ENCODE results near the gene RTN3.
"Not testable (repeated sequence)": the region's sequence is repeated elsewhere in the genome, so short reads cannot be mapped to it uniquely, and the experiment has no call there.

RTN3 gene

GRCh38 chr11:63681321-63682065 is at the start of gene RTN3:
Gene RTN3 (plus strand): TSS chr11:63681500. CDS start chr11:63681637, 137 bp downstream.
- peak; percentile 96 to 97 for DNase-seq

GRCh38 chr11:63635762-63636465 is 45.4 kb upstream of the RTN3 start:
- peak in 1 of 2 experiments; percentile 5 for DNase-seq

- not testable (repeated sequence) for DNase-seq
Measured at GRCh38 chr11:63638436-63638835, 42.9 kb upstream of the RTN3 start.

GRCh38 chr11:63639199-63639832 is 42.0 kb upstream of the RTN3 start:
- DNase-seq = no peak

- DNase-seq = no peak
Measured at GRCh38 chr11:63641727-63642126, 39.6 kb upstream of the RTN3 start.

- no peak for DNase-seq
Measured at GRCh38 chr11:63643205-63643604, 38.1 kb upstream of the RTN3 start.

- no peak for DNase-seq
Measured at GRCh38 chr11:63652671-63653070, 28.6 kb upstream of the RTN3 start.

- no peak for DNase-seq
Measured at GRCh38 chr11:63660972-63661371, 20.3 kb upstream of the RTN3 start.

GRCh38 chr11:63663809-63664208 is 17.5 kb upstream of the RTN3 start:
- no peak for DNase-seq

- DNase-seq = no peak
Measured at GRCh38 chr11:63666874-63667273, 14.4 kb upstream of the RTN3 start.

GRCh38 chr11:63667995-63668795 is 13.1 kb upstream of the RTN3 start:
- no peak for DNase-seq

GRCh38 chr11:63670096-63670432 is 11.2 kb upstream of the RTN3 start:
- no peak for DNase-seq

- DNase-seq = peak in 1 of 2 experiments; percentile 16
Measured at GRCh38 chr11:63670433-63671321, 10.6 kb upstream of the RTN3 start.

- peak; percentile 85 to 91 for DNase-seq
Measured at GRCh38 chr11:63671322-63672155, 9.8 kb upstream of the RTN3 start, which contains the start of gene ATL3. Gene ATL3 (minus strand): TSS chr11:63671376. CDS start chr11:63671335, 41 bp downstream.

GRCh38 chr11:63672156-63672463 is 9.2 kb upstream of the RTN3 start:
- no peak for DNase-seq

GRCh38 chr11:63672936-63673539 is 8.3 kb upstream of the RTN3 start:
- no peak for DNase-seq

GRCh38 chr11:63673579-63673978 is 7.7 kb upstream of the RTN3 start:
- DNase-seq = no peak

GRCh38 chr11:63680834-63681320 is 423 bp upstream of the RTN3 start:
- DNase-seq = no peak

GRCh38 chr11:63682066-63683021 is 1.0 kb downstream of the RTN3 start:
- peak; percentile 8 to 54 for DNase-seq

All from NCI-H187 (cell line).